ENCODE data around the gene PTPN2. TPM values are rescaled to one million over a fixed set of nuclear protein-coding genes. Genes with fewer than 3 reads are reported as not detected.

Gene PTPN2
- total RNA-seq, 2 experiments from 2014 or later: 49.4 to 53.8 TPM

- Mint-ChIP-seq H3K4me3 (no peak overlapping the region), H3K27ac (no peak overlapping the region), H3K4me1 (ENCODE audit: low read depth) (no peaks in the 10 kb centered on the region), H3K27me3 (no peaks in the 10 kb centered on the region), H3K9me3 (no peaks in the 10 kb centered on the region), H3K36me3 (ENCODE audit: low read depth) (peaks cover 7% of the 10 kb centered on the region)
- Histone ChIP-seq H3K36me3 (ENCODE audit: insufficient read depth, low read length) (no peaks in the 10 kb centered on the region), H3K4me1 (ENCODE audit: insufficient read depth, low read length) (no peaks in the 10 kb centered on the region), H3K27me3 (ENCODE audit: control insufficient read depth in 1 of 2, insufficient read depth in 2 of 2, low read length in 2 of 2) (no peaks in the 10 kb centered on the region), H3K4me3 (ENCODE audit: low read length) (no peak overlapping the region), H3K9me3 (ENCODE audit: control insufficient read depth in 1 of 2, insufficient read depth in 1 of 2, low read length in 2 of 2) (no peaks in the 10 kb centered on the region), H3K27ac (ENCODE audit: low read depth in 1 of 2, low read length in 2 of 2) (no peak overlapping the region)
- ChIA-PET CTCF (no interaction called here), POLR2A (no interaction called here)
- DNase-seq: no peak
- TF ChIP-seq, protein P1, sequence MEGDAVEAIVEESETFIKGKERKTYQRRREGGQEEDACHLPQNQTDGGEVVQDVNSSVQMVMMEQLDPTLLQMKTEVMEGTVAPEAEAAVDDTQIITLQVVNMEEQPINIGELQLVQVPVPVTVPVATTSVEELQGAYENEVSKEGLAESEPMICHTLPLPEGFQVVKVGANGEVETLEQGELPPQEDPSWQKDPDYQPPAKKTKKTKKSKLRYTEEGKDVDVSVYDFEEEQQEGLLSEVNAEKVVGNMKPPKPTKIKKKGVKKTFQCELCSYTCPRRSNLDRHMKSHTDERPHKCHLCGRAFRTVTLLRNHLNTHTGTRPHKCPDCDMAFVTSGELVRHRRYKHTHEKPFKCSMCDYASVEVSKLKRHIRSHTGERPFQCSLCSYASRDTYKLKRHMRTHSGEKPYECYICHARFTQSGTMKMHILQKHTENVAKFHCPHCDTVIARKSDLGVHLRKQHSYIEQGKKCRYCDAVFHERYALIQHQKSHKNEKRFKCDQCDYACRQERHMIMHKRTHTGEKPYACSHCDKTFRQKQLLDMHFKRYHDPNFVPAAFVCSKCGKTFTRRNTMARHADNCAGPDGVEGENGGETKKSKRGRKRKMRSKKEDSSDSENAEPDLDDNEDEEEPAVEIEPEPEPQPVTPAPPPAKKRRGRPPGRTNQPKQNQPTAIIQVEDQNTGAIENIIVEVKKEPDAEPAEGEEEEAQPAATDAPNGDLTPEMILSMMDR (IDR thresholded peaks at IDR 0.05): no peak
- ATAC-seq (ENCODE audit: poor library complexity): no peak
- intact Hi-C loops (cut with DNase I, micrococcal nuclease): no loop called here
Observed at GRCh38 chr18:12767580-12768155, 116.4 kb downstream of the PTPN2 start.

GRCh38 chr18:12766986-12767433, 117.0 kb downstream of the PTPN2 start:
- intact Hi-C loops (cut with DNase I, micrococcal nuclease): no loop called here
- no peak overlapping the region for H3K4me3 ChIP-seq (ENCODE audit: low read length)
- CTCF ChIA-PET: no interaction called here

DNA sequence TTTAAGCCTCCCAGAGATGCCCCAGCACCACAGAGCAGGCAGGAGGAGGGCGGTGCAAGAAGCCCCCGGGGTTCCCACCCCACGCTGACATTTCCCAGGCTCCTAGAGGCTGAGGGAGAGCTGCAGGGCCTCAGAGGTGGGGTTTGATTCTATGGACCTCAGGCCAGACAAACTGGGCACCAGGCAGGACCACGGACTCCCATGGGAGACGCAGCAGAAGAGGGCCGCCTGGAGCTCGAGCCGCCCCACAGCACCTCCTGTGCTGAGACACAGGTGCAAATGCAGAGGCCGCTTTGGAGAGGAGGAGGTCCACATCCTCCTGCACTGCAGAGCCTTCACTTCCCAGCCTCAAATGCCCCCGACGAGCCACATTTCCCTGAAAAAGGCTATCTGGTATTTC, 118.5 kb downstream of the PTPN2 start:
- Mint-ChIP-seq H3K27ac (no peak overlapping the region), H3K9me3 (no peaks in the 10 kb centered on the region), H3K36me3 (ENCODE audit: low read depth) (peaks cover 10% of the 10 kb centered on the region), H3K27me3 (no peaks in the 10 kb centered on the region), H3K4me1 (ENCODE audit: low read depth) (no peaks in the 10 kb centered on the region), H3K4me3 (no peak overlapping the region)
- ChIA-PET POLR2A (no interaction called here), CTCF (no interaction called here)
- Histone ChIP-seq H3K4me3 (ENCODE audit: low read length) (no peak overlapping the region), H3K9me3 (ENCODE audit: control insufficient read depth in 1 of 2, insufficient read depth in 1 of 2, low read length in 2 of 2) (no peaks in the 10 kb centered on the region), H3K27ac (ENCODE audit: low read depth in 1 of 2, low read length in 2 of 2) (no peak overlapping the region), H3K36me3 (ENCODE audit: insufficient read depth, low read length) (no peaks in the 10 kb centered on the region), H3K27me3 (ENCODE audit: control insufficient read depth in 1 of 2, insufficient read depth in 2 of 2, low read length in 2 of 2) (no peaks in the 10 kb centered on the region), H3K4me1 (ENCODE audit: insufficient read depth, low read length) (no peaks in the 10 kb centered on the region)
- DNase-seq: no peak
- TF ChIP-seq, protein P1 (IDR thresholded peaks at IDR 0.05): no peak
- ATAC-seq (ENCODE audit: poor library complexity): no peak
- intact Hi-C loops (cut with DNase I, micrococcal nuclease): no loop called here

More at GRCh38 chr18:12766986-12767433, 117.0 kb downstream of the PTPN2 start:
- no peaks in the 10 kb centered on the region for H3K4me1 ChIP-seq (ENCODE audit: insufficient read depth, low read length)
- Mint-ChIP-seq H3K4me1 (ENCODE audit: low read depth) (no peaks in the 10 kb centered on the region), H3K9me3 (no peaks in the 10 kb centered on the region), H3K4me3 (no peak overlapping the region), H3K27me3 (no peaks in the 10 kb centered on the region), H3K27ac (no peak overlapping the region), H3K36me3 (ENCODE audit: low read depth) (peaks cover 7% of the 10 kb centered on the region)
- no peaks in the 10 kb centered on the region for H3K36me3 ChIP-seq (ENCODE audit: insufficient read depth, low read length)
- DNase-seq (no peak), ATAC-seq (ENCODE audit: poor library complexity) (no peak)
- H3K27me3 ChIP-seq (ENCODE audit: control insufficient read depth in 1 of 2, insufficient read depth in 2 of 2, low read length in 2 of 2): no peaks in the 10 kb centered on the region
- no peaks in the 10 kb centered on the region for H3K9me3 ChIP-seq (ENCODE audit: control insufficient read depth in 1 of 2, insufficient read depth in 1 of 2, low read length in 2 of 2)
- POLR2A ChIA-PET: no interaction called here
- no peak overlapping the region for H3K27ac ChIP-seq (ENCODE audit: low read depth in 1 of 2, low read length in 2 of 2)
- TF ChIP-seq, protein P1 (IDR thresholded peaks at IDR 0.05): no peak

Measured in CD4-positive, alpha-beta T cell (primary cell).